HG03045 (cell line): ENCODE data around the gene ACSL1.
"Not testable (repeated sequence)": the region's sequence is repeated elsewhere in the genome, so short reads cannot be mapped to it uniquely, and the experiment has no call there.

Source experiments
- ATAC-seq: cut with Tn5 transposase; IDR thresholded peaks from one replicate; pipeline ENCODE4 v1.9.1; 2021; ENCODE audit warnings: mild to moderate bottlenecking, moderate library complexity; ENCODE audit not compliant: unreplicated experiment

ACSL1 gene

DNA sequence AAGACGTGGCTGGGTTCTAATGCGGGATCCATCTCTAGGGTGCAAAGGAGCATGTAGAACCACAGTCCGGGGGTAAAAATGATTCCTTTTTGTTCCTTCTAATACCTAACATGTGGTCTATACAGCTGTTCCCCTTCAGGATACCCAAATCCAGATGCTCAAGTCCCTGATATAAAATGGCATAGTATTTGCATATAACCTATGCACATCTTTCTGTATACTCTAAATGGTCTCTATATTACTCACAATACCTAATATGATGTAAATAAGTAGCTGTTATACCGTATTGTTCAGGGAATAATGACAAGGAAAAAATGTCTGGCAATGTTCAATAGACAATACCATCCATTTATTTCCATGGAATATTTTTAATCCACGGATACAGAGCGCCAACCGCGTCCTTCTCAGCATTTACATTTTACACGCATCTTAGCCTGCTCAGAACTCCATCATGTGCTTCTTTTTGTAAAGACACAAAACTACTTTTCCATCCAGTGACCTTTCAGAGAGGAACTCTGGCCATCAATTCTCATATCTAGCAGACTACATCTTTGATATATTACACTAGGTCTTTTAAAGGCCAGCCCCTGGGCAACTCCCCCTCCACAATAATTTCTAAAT is 31.9 kb downstream of the ACSL1 start:
- ATAC-seq = no peak

DNA sequence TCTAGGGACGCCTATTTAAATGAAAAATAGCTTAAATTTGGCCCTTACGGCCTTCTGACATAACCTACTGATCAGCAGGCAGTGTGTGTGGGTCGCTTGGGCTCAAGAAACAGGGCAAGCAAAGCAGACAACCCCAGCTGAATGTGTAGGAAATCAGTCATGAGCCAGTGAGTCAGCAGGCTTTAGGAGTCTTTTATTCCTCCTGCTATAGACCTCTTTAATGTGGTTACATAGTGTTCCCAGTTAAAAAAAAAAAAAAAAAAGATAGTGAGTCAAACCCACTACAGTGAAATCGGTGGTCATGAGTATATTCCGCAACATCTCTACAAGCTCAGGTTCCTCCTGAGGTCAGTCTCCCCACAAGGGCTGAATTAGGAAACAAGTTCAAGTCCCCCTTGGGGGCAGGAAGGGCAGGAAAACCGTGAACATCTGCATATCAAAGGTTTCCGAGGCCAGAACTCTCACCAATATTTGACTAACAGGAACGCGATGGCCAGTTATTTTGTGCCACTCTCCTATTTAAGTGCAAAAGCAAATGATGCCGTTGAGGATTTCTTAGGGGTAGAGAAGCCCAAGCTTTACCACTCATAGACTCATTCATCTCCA is 32.7 kb downstream of the ACSL1 start:
- no peak for ATAC-seq

DNA sequence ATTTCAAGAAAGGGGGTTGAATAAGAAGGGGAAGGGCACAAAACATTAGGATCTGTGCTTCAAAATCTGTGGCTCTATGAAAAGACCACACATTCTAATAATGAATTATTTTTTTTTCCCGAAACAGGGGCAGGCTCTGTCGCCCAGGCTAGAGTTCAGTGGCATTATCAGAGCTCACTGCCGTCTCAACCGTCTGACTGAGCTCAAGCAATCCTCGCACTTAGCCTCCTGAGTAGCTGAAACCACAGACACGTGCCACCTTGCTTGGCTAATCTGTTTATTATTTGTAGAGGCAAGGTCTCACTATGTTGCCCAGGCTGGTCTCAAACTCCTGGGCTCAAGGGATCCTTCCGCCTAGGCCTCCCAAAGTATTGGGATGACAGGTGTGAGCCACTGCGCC is 33.4 kb downstream of the ACSL1 start:
- no peak for ATAC-seq

DNA sequence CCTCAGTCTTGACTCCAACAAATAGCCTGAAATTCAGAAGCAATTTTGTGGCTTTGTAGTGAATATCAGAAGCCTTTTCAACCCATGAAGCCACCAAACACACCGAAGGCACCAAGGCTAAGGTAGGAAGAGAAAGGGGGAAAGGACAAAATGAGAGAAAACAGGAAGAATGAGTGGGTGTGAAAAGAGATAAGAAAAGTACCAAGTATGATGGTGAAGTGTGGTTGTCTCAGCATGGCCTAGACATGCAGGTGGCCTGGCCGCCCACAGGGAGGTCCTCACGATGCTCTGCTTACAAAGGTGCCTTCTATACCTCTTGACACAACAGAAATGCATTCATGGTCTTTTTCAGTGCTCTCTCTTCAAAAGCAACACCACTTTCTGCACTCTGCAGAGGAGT is 34.9 kb downstream of the ACSL1 start:
- no peak for ATAC-seq

DNA sequence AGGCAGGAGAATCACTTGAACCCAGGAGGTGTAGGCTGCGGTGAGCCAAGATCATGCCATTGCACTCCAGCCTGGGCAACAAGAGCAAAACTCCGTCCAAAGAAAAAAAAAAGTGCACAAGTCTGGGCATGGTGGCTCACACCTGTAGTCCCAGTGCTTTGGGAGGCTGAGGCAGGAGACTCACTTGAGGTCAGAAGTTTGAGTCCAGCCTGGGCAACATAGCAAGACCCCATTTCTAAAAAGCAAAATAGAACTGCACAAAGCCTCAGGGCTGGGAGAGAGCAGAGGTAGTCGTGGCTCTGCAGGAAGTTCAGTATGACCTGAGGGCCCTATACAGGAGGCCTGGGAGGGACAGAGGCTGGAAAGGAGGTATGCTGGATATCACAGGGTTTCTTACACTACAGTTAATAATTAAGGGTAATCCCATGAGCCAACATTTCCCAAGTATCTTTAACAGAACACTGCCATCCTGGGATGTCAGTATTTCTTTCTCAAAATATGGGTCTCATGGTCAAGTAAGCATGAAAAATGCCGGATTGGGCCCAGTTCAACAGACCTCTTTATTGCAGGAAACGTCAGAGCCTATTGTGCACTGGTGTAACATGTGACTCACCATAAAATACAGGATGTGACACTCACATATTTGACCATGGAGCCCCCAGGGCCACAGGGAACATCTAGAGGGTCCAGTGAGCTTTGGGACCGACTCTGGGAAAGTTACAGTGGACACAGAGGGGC is 37.8 kb downstream of the ACSL1 start:
- no peak for ATAC-seq

DNA sequence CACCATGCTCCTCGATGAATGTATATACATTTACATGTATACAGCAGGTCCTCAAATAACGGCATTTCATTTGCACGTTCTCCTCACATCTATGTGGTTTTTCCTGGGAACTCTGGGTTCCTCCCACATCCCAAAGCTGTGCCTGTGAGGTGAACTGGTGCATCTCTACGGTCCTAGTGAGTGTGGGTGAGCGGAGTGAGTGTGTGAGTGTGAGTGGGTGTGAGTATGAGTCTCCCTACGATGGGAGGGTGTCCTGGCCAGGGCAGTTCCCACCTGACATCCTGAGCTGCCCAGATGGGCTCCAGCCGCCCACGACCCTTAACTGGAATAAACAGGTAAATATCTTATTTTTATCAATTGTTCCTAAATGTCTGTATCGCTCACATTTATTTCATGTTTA is 40.0 kb downstream of the ACSL1 start:
- ATAC-seq = no peak

DNA sequence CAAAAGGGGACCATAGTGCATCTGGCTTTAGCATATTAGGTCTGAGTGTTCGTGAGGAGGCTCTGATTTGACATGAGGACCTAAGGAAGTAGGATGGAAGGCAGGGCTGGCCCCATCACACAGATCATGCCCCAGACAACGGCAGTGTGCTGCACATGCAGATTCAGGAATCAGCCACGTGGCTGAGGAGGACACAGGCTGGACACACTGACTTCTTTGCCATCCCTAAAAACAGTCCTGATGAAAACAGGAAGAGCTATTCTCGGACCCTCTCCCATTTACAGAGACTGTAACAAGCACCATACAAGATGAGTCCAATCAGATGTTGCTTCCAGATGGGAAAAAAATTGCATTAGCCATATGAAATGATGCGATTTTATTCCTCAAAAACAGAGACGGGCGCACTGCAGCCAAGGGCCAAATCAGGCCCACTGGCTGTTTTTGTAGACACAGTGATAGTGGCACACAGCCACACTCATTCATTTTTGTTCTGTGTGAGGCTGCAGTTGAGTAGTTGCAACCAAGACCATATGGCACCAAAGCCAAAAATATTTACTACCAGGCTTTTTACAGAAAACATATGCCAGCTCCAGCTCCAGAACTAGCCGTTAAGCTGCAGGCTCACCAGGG is 41.0 kb downstream of the ACSL1 start:
- no peak for ATAC-seq

DNA sequence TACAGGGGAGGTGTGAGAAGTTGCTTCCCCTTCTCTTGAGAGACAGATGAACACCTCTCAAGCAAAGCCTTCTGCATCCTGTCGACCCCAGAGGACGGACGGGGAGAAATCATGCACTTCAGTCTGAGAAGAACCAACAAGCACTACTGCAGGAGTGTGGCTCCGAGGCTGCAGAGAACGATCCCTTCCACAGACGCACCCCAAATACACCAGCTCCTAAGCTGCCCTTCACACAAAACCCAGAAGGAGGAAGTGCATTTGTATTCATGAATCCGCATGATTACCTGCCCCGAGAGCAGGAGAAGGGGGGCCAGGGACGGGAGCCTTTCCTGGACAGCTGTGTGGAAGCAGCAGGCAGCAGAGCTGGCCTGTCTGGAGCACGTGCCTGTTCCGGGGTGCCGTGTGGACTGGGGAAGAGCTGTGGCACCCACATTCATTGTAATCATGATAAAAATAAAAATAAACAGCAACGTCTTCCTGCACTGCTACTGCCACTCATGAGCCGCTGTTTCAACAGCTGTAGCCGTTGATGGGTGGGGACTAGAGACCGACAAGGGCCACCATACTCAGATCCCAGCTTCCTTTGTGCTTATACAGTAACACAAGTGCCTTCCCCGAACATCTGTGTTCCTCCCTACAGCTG is 42.9 kb downstream of the ACSL1 start:
- no peak for ATAC-seq

DNA sequence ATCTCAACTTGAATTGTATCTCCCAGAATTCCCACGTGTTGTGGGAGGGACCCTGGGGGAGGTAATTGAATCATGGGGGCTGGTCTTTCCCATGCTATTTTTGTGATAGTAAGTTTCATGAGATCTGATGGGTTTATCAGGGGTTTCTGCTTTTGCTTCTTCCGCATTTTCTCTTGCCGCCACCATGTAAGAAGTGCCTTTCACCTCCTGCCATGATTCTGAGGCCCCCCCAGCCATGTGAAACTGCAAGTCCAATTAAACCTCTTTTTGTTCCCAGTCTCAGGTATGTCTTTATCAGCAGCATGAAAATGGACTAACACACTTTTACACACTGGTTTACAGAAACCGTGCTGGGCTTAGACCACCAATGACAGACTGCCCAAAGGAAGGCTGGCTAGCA is 46.6 kb downstream of the ACSL1 start:
- ATAC-seq = not testable (repeated sequence)

DNA sequence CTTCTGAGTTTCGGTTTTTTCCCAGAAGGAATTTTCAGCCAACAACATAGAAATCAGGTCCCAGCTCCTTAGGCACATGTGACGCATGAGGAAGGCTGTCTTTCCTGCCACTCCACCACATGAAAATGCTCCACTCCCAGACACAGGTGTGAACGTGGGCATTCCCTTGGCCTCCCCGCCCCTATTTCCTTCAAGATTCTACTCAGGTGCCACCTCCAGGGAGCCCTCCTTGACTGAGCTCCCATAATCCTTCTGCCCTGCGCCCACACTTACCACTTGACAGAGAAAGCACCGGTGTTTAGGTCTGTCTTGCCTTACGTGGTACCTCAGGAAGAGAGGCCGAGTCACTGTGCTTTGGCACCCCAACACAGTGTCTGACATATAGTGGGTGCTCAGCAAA is 47.4 kb downstream of the ACSL1 start:
- ATAC-seq = no peak

DNA sequence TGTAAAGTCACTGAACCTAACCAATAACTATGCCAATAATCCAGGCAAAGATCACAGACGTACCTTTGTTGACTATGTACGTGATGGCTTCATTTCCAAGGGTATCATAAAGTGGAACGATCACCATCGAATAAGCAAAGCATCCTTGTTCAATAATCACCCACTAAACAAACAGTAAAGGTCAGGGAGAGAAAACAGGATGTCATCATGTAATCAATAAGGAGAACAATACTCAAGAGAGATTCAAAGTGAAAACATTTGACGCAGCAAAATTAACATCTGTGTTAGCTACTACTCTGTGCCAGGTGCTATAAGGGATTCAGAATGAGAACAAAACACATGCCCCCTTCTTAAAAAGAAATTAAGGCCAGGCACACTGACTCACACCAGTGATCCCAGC is 48.9 kb downstream of the ACSL1 start:
- no peak for ATAC-seq

DNA sequence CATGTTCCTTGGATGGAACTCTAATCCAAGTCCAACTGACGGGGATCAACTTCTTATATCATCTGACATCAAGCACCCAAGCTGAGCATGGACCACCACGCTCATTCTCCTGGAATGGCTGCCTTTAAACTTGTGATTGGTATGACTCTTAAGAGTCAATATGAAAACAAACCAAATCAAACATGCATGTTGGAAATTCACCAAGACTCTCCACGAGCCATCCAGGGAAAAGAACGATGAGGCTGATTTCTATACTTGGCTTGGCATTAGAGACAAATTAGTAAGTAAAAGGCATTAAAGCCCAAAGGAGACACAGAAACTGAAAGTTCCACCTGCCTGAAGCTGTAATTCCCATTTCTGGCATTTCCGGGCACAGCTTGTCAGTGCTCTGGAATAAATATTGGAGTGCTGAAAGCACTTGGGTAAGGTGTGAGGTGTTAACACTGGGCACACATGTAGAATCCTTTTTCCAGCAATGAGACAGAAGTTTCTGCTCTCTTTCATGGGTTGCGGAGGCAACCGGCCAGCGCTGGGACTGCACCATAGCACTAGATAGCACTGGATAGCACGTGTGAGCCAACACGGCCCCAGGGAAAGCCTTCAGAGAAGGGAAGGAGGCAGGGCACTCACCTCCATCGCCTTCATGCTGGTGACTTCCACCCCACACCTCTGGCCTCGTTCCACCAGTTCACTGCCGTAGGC is 49.8 kb downstream of the ACSL1 start:
- ATAC-seq = no peak

DNA sequence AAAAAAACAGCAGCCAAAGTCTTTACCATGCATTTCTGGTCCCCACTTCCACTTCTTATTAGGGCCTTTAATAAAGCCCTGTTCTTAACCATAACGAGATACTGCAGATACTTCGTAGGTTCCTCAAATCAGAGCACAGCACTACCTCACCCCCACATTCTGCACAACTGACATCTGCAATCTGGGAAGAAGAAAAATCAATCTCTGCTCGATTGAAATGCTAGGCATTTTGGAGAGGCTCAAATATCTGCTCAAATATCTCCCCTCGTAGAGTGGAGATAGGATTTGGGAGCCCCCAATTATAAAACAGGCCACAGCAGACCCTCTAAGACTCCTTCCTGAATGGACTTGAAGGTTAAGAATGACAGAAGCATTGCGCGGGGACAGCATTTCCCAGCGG is 51.6 kb downstream of the ACSL1 start:
- ATAC-seq = no peak

DNA sequence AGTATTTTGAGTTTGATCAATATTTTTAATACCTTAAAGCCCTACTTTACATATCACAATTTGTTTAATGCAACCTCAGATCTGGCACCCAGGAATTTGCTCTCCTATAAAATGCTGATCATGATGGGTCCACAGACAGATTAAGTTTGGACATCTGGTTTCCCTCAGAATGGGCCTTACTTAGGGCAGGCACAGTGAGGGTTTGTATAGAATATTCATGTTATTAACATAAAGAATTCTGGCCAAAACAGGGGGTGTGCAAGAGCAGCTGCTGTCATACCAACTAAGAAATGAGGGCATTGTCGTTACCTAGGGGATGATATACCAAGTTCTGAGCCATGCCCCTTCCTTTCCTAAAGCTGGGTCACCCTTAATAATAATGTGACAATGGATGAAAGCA is 54.4 kb downstream of the ACSL1 start:
- ATAC-seq = no peak

DNA sequence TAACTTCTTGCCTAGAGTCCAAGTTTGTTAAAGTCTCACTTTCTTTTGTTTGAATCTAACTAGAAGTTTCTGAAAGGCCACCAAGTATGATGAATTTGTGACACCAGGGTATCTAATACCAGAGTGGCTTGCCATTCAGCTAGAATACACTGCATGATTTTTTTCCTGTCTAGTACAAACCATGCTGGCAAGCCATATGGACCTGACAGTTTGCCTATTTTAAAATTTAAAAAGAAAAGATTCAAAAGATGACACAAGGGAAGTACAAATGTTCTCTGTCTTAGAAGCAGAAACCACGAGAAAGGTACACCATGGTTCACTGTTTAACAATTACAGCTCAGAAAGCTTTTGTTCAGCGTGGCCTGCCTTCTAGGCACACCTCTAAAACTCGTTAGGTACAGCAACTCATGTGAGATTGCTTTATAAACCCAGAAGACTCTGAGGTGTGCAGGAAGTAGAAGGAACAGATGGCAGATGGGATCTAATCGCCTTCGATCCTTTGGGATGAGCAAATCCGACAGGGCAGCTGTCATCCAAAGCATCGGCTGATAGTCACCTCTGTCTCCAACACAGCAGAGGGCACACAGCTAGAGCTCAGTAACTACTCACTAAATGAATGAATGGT is 56.5 kb downstream of the ACSL1 start:
- no peak for ATAC-seq

DNA sequence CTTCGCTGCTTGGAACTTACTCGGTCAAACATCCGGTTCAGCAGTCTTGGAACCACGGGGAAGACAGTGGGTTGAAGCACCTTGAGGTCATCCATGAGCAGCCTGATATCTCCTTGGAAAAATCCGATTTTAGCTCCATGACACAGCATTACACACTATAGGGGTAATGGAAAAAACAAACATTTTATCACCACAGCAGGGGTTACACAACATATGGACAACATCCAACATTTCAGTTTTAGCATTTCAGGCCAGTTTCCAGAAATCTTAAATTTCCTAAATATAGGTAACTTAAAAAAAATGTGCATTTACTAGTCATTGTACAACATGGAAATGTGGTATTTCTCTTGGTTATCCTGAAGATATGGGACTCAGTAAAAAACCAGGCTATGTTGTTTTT is 57.5 kb downstream of the ACSL1 start:
- no peak for ATAC-seq

DNA sequence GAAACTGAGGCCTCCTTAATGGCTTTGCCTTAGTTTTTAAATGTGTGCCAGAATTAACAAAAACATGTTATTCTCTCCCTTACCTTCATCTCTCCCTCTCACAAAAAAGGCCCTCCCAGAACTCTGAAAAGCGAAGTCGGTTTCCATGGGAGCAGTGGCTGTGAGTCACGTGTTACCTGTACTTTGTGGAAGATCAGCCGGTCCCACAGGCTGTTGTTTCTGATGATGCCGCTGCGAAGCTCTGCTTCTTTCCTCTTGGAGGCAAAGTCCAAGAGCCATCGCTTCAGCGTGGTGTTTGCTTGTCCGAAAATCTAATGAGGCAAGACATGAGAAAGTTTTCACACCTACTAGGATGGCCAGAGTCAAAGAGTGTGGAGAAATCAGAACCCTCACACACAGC is 59.3 kb downstream of the ACSL1 start:
- ATAC-seq = no peak

DNA sequence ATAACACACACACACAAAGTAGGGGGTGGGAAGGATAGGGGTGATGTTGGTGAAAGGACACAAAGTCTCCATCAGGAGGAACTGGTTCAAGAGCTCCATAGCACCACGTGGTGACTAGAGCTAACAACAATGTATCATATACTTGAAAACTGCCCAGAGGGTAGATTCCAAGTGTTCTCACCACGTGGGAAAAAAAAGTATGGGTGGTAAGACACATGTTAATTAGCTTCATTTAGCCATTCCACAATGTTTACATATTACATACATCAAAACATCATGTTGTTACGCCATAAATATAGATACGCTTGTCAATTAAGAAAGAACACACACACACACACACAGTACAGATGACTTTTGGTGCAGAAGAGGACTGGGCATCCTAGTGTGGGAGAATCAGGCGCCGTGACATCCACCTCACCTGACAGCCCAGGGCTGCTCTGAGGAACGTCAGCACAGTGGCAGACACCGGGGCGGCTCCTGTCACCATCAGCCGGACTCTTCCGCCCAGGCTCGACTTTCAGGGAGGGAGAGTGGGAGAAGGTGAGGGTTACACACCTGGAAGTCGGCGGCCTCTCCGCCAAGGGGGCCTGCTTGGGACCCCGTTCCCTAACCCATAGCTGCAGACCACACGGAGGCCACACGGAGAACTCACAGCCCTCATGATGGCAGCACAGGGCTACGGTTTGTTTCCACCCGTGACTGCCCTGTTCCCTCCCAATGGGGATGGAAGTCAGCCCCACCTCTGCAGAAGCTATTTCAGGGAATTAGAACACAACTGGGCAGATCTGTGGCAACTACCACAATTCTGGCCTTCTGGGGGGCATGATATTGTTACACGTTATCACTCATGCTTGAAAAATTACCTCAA is 60.1 kb downstream of the ACSL1 start:
- ATAC-seq = no peak

DNA sequence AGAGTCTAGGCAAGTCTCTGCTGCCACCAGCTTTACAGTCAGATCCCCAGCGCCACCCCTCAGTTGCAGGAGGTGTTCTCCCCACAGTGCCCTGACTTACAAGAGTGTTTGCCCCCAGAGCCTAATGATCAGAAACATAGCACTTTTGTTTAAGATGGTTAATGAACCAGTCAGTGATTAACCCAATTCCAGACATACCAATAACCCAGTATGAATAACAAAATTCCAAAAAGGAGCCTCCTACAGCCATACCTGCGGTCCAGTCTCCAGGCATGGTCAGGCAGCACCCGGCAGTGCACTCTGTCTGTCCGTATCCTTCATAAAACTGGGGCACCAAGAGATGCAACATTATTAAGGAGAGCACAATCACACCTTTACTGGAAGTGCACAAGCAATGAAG is 61.2 kb downstream of the ACSL1 start:
- no peak for ATAC-seq
